ENCODE measurements around the gene PDCD6IP. TPM values are rescaled to one million over a fixed set of nuclear protein-coding genes. Genes with fewer than 3 reads are reported as not detected.
"Not testable (repeated sequence)": the region's sequence is repeated elsewhere in the genome, so short reads cannot be mapped to it uniquely, and the experiment has no call there.

PDCD6IP gene
- total RNA-seq, 4 donors from 2014 or later: 74.3 to 317 (median 164) TPM

GRCh38 chr3:33848624-33849347 is 50.4 kb downstream of the PDCD6IP start:
- H3K27ac ChIP-seq: no peak overlapping the region
- TF ChIP-seq CTCF (IDR thresholded peaks at IDR 0.05) (no peak), POLR2A (IDR thresholded peaks at IDR 0.05) (no peak)
- no peak for DNase-seq
- no peaks in the 10 kb centered on the region for H3K4me1 ChIP-seq
- no peak overlapping the region for H3K4me3 ChIP-seq
- no peaks in the 10 kb centered on the region for H3K36me3 ChIP-seq
- intact Hi-C loops (cut with DNase I; ENCODE audit: low total_unique reads): no loop called here
- H3K27me3 ChIP-seq: no peaks in the 10 kb centered on the region
- no peaks in the 10 kb centered on the region for H3K9me3 ChIP-seq

GRCh38 chr3:33850599-33850998 is 52.2 kb downstream of the PDCD6IP start:
- DNase-seq; intact Hi-C loops (cut with DNase I; ENCODE audit: low total_unique reads); H3K36me3 ChIP-seq; H3K27me3 ChIP-seq; H3K4me3 ChIP-seq; H3K4me1 ChIP-seq; H3K27ac ChIP-seq; H3K9me3 ChIP-seq: not testable (repeated sequence)

GRCh38 chr3:33855407-33855806 is 57.0 kb downstream of the PDCD6IP start:
- H3K4me3 ChIP-seq; H3K4me1 ChIP-seq; H3K36me3 ChIP-seq; H3K9me3 ChIP-seq; DNase-seq; H3K27me3 ChIP-seq; intact Hi-C loops (cut with DNase I; ENCODE audit: low total_unique reads); H3K27ac ChIP-seq: not testable (repeated sequence)

- TF ChIP-seq CTCF (IDR thresholded peaks at IDR 0.05): no peak
- no peak for TF ChIP-seq POLR2A (IDR thresholded peaks at IDR 0.05)
- no peaks in the 10 kb centered on the region for H3K27me3 ChIP-seq
- no peaks in the 10 kb centered on the region for H3K4me1 ChIP-seq
- no peak for DNase-seq
- H3K27ac ChIP-seq: no peak overlapping the region
- no peaks in the 10 kb centered on the region for H3K9me3 ChIP-seq
- H3K36me3 ChIP-seq: no peaks in the 10 kb centered on the region
- intact Hi-C loops (cut with DNase I; ENCODE audit: low total_unique reads): no loop called here
- no peak overlapping the region for H3K4me3 ChIP-seq
Observed at GRCh38 chr3:33855884-33856546, 57.6 kb downstream of the PDCD6IP start.

GRCh38 chr3:33857701-33858100 is 59.3 kb downstream of the PDCD6IP start:
- H3K4me3 ChIP-seq; H3K36me3 ChIP-seq; H3K27me3 ChIP-seq; intact Hi-C loops (cut with DNase I; ENCODE audit: low total_unique reads); DNase-seq; H3K27ac ChIP-seq; H3K4me1 ChIP-seq; H3K9me3 ChIP-seq: not testable (repeated sequence)

- intact Hi-C loops (cut with DNase I; ENCODE audit: low total_unique reads): no loop called here
- TF ChIP-seq CTCF (IDR thresholded peaks at IDR 0.05) (no peak), POLR2A (IDR thresholded peaks at IDR 0.05) (no peak)
- Histone ChIP-seq H3K36me3 (no peaks in the 10 kb centered on the region), H3K9me3 (no peaks in the 10 kb centered on the region), H3K27ac (no peak overlapping the region), H3K4me3 (no peak overlapping the region), H3K27me3 (no peaks in the 10 kb centered on the region), H3K4me1 (no peaks in the 10 kb centered on the region)
- DNase-seq: no peak
Observed at GRCh38 chr3:33858131-33858530, 59.7 kb downstream of the PDCD6IP start.
